Effector CD8-positive, alpha-beta T cell (primary cell): ENCODE results near the gene ATP6V0A1.
"Not testable (repeated sequence)": the region's sequence is repeated elsewhere in the genome, so short reads cannot be mapped to it uniquely, and the experiment has no call there.

Experiments used
- DNase-seq: peaks from one replicate; lab custom pipeline; 2025; lab: John Stamatoyannopoulos, UW

The ATP6V0A1 gene

GRCh38 chr17:42538482-42538881 is 79.8 kb downstream of the ATP6V0A1 start:
- no peak for DNase-seq

- not testable (repeated sequence) for DNase-seq
Observed at GRCh38 chr17:42540558-42540957, 81.9 kb downstream of the ATP6V0A1 start.

DNA sequence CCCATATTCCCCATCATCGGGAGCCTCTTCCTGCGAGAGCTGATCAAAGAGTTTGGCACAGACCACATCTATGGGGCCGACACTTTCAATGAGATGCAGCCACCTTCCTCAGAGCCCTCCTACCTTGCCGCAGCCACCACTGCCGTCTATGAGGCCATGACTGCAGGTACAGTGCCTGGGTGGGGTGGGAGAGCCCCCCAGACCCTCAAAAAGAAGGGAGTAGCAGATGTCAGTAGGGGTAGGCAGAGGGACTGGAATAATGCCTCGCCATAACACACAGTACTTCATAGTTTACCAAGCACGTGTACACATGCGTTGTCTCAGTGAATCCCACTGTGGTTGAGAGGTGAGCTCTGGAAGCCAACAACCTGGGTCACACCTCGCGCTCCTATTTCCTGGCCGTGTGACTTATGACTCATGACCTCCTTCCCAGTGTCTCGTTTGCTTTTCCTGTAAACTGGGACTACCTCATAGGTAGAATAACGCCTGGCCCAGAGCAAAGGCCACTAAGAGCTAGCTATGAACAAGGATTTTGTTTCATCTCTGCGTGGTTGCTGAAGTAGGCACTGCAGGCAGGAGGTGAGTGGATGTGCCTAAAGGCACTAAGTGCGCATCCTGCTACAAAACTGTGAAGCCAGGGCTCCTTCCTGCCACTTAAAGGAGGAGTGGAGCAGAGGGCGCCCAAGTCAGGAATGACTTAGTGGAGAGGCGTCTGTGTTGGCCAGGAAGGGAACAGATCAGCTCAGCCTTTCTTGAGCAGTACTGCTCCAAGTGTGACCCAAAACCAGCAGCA is 82.6 kb downstream of the ATP6V0A1 start:
- DNase-seq = peak; percentile 30

GRCh38 chr17:42543190-42544079 is 84.8 kb downstream of the ATP6V0A1 start:
- DNase-seq = no peak

GRCh38 chr17:42544874-42545283 is 86.2 kb downstream of the ATP6V0A1 start:
- DNase-seq = no peak

DNA sequence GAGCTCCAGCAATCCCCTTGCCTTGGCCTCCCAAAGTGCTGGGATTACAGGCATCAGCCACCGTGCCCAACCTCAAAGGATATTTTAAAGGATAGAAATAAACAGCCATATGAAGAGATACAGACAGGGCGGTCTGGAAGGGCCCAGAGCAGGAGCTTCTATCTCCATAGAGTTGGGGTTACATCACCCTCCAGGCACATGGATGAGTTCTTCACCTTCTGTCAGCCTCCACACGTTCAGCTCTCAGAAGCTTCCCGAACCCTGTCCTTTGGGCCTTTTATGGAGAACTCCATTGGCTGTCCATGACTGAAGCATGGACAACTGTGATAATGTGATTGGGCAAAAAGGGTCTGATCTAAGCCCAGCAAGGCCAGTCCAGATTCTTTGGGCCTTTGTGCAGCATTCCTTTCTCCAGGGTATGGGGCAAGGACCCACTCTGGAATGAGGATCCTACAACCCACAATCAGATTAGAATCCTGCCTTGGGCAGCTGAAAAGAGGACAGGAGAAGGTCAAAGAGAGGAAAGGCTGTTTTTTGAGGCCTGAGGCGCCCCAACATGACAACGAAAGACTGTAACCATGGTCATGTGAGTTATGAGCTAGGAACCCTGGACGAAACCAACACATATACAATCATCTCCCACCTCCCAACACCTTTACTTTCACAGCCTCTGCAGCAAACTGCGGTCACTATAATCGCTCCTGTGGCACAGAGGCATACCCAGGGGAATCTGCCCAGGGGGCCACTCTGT is 87.3 kb downstream of the ATP6V0A1 start:
- DNase-seq = not testable (repeated sequence)

- DNase-seq = no peak
Observed at GRCh38 chr17:42547001-42547461, 88.4 kb downstream of the ATP6V0A1 start.

- no peak for DNase-seq
Observed at GRCh38 chr17:42547698-42548069, 89.0 kb downstream of the ATP6V0A1 start.

- DNase-seq = peak; percentile 67
Observed at GRCh38 chr17:42548070-42548837, 89.6 kb downstream of the ATP6V0A1 start.

GRCh38 chr17:42548993-42549755 is 90.5 kb downstream of the ATP6V0A1 start:
- no peak for DNase-seq

DNA sequence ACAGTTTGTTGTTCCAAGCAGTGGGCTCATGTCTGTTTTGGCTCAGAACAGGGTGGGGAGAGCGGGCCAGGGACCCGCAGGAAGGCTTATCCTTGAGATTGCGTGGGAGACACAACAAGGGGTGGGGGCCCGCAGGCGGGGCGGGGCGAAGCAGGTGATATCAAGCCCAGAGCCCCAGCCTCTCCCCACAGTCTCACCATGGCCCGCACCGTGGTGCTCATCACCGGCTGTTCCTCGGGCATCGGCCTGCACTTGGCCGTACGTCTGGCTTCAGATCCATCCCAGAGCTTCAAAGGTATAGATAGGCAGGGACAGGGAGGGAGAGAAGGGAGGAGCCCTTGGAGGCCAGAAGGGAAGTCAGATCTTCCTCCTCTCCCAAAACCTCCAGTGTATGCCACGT is 94.1 kb downstream of the ATP6V0A1 start, which contains the start of gene HSD17B1:
HSD17B1 (plus strand) TSS at position 188 of the 400 bp plus-strand sequence; CDS start at position 199, 11 bp downstream.
- not testable (repeated sequence) for DNase-seq

DNA sequence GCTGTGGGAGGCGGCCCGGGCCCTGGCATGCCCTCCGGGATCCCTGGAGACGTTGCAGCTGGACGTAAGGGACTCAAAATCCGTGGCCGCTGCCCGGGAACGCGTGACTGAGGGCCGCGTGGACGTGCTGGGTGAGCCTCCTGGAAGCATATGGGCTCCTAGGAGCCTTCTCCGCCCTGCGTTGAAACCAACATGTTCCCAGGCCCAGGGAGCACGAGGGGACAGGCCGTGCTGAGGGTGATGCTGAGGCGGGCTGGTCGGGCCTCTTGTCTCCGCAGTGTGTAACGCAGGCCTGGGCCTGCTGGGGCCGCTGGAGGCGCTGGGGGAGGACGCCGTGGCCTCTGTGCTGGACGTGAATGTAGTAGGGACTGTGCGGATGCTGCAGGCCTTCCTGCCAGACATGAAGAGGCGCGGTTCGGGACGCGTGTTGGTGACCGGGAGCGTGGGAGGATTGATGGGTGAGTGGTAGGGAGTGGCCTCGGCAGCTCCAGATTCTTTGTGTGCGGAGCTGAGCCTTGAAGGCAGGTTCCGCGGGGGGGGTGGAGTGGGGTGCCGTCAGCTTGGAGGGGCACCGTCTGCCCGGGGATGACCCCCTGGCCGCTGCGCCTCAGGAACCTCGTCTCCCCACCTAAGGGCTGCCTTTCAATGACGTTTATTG is 94.6 kb downstream of the ATP6V0A1 start:
- no peak for DNase-seq

DNA sequence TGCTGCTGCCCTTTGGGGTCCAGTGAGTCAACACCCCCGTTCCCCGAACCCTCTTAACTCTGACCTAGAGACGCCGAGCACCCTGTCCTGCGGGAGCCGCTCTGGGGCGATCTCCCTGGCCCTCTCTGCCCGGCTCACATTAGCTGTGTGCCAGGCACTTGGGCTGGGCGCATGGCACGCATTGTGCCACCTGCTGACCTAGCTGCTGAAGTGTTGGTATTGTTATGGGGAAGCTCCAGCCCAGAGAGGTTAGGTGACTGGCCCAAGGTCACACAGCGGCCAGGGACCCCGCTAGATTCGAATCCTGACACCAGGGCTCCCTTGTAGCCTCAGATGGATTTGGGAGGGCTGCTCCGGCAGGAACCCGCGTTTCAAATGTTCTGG is 95.2 kb downstream of the ATP6V0A1 start:
- DNase-seq = no peak

- DNase-seq = peak; percentile 55
Observed at GRCh38 chr17:42554250-42555121, 95.8 kb downstream of the ATP6V0A1 start.

GRCh38 chr17:42555122-42555622 is 96.5 kb downstream of the ATP6V0A1 start:
- no peak for DNase-seq

DNA sequence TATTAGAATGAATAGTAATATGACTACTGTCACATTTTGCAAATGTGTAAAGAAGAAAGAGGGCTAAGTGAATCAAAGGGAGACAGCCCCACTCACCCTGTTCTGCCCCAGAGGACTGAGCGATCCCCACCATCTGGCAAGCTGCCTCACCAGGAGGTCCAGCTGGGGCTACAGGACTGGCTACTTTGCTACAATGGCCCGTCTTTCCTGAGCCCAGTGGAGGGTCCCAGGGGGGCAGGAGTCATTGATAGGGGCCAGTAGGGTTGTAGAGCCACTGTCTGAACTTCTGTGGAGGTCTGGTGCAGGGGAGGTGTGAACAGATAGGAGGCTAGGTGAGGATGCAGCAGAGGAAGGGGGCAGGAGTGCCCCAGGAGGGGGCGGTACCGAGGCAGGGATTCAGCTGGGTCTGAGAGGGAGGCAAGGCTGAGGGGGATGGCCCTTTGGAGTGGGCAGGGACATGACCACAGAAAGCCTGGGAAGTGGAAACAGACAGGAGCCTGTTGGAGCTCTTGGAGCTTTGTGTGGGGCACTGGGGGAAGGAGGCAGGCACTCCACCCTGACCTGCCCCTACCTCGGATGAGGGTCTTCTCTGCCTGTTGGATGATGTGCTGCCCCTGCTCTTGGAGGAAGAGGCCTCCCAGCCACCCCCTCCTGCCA is 97.4 kb downstream of the ATP6V0A1 start:
- DNase-seq = not testable (repeated sequence)

DNA sequence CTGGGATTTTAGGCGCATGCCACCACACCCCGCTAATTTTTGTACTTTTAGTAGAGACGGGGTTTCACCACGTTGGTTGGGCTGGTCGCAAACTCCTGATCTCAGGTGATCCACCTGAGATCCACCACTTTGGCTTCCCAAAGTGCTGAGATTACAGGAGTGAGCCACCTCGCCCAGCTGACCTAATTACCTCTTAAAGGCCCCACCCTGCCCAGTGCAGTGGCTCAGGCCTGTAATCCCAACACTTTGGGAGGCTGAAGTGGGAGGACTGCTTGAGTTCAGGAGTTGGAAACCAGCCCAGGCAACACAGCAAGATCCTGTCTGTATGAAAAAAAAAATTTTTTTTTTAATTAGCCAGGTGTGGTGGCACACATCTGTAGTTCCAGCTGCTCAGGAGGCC is 100.4 kb downstream of the ATP6V0A1 start:
- no peak for DNase-seq

GRCh38 chr17:42560246-42560645 is 101.6 kb downstream of the ATP6V0A1 start:
- DNase-seq = no peak
